NT2/D1 (cell line): Measurements from ENCODE around the gene RYR2.

ENCODE experiments used
- DNase-seq: peaks from one replicate; pipeline ENCODE4 v3.0.0-alpha.2; 2011; ENCODE audit warnings: low read depth, low spot score
- H3K27me3 ChIP-seq: 2 replicates; pipeline ENCODE4 v1.6.0; 2011; ENCODE audit warnings: mild to moderate bottlenecking; ENCODE audit not compliant: insufficient read length, insufficient read depth
- H3K36me3 ChIP-seq: 2 replicates; pipeline ENCODE4 v1.6.1; 2011; ENCODE audit warnings: mild to moderate bottlenecking, low read length, mixed read lengths; ENCODE audit not compliant: insufficient read depth, insufficient read length
- H3K4me1 ChIP-seq: 2 replicates; pipeline ENCODE4 v1.5.1; 2011; ENCODE audit not compliant: insufficient read depth, insufficient read length
- H3K4me3 ChIP-seq: 2 replicates; pipeline ENCODE4 v1.5.1; 2011; ENCODE audit warnings: low read depth; ENCODE audit not compliant: insufficient read length
- H3K9ac ChIP-seq: 2 replicates; pipeline ENCODE4 v1.6.0; 2011; ENCODE audit warnings: low read depth; ENCODE audit not compliant: insufficient read length
- H3K9me3 ChIP-seq: 2 replicates; pipeline ENCODE4 v1.5.1; 2011; ENCODE audit warnings: mild to moderate bottlenecking, low read length; ENCODE audit not compliant: insufficient read depth
- SUZ12 ChIP-seq: IDR thresholded peaks from 2 replicates; pipeline ENCODE4 v1.6.1; 2011; ENCODE audit not compliant: insufficient read length, insufficient read depth; ENCODE audit errors: extremely low read depth
- YY1 ChIP-seq: IDR thresholded peaks from 2 replicates; pipeline ENCODE4 v1.6.1; 2011; ENCODE audit not compliant: insufficient read length, insufficient read depth
- ZNF274 ChIP-seq: IDR thresholded peaks from 2 replicates; pipeline ENCODE4 v1.6.1; 2011; ENCODE audit warnings: mild to moderate bottlenecking, low read depth, low read length

Gene RYR2

GRCh38 chr1:237440346-237440745, 398.4 kb downstream of the RYR2 start:
- no peaks in the 10 kb centered on the region for H3K4me1 ChIP-seq
- no peaks in the 10 kb centered on the region for H3K36me3 ChIP-seq
- H3K27me3 ChIP-seq, result no peaks in the 10 kb centered on the region
- no peak overlapping the region for H3K9ac ChIP-seq
- no peak overlapping the region for H3K4me3 ChIP-seq
- H3K9me3 ChIP-seq, result no peaks in the 10 kb centered on the region
- TF ChIP-seq YY1, result no peak
- TF ChIP-seq SUZ12, result no peak
- no peak for DNase-seq

- Histone ChIP-seq H3K4me1 (no peaks in the 10 kb centered on the region), H3K9me3 (no peaks in the 10 kb centered on the region), H3K4me3 (no peak overlapping the region), H3K27me3 (no peaks in the 10 kb centered on the region), H3K36me3 (no peaks in the 10 kb centered on the region), H3K9ac (no peak overlapping the region)
- no peak for TF ChIP-seq ZNF274
- TF ChIP-seq SUZ12, result no peak
- no peak for TF ChIP-seq YY1
- no peak for DNase-seq
Observed at GRCh38 chr1:237444120-237444790, 402.3 kb downstream of the RYR2 start.

GRCh38 chr1:237448042-237448441, 406.1 kb downstream of the RYR2 start:
- Histone ChIP-seq H3K4me3 (no peak overlapping the region), H3K36me3 (no peaks in the 10 kb centered on the region), H3K27me3 (no peaks in the 10 kb centered on the region), H3K9me3 (no peaks in the 10 kb centered on the region), H3K9ac (no peak overlapping the region), H3K4me1 (no peaks in the 10 kb centered on the region)
- TF ChIP-seq YY1, result no peak
- no peak for TF ChIP-seq ZNF274
- TF ChIP-seq SUZ12, result no peak
- DNase-seq, result no peak

- Histone ChIP-seq H3K36me3 (no peaks in the 10 kb centered on the region), H3K4me3 (no peak overlapping the region), H3K9me3 (no peaks in the 10 kb centered on the region), H3K27me3 (no peaks in the 10 kb centered on the region), H3K4me1 (no peaks in the 10 kb centered on the region), H3K9ac (no peak overlapping the region)
- DNase-seq, result no peak
- TF ChIP-seq YY1 (no peak), ZNF274 (no peak), SUZ12 (no peak)
Observed at GRCh38 chr1:237457573-237457972, 415.6 kb downstream of the RYR2 start.

- Histone ChIP-seq H3K36me3 (no peaks in the 10 kb centered on the region), H3K4me1 (no peaks in the 10 kb centered on the region), H3K9me3 (no peaks in the 10 kb centered on the region), H3K9ac (no peak overlapping the region), H3K4me3 (no peak overlapping the region), H3K27me3 (no peaks in the 10 kb centered on the region)
- DNase-seq, result no peak
- TF ChIP-seq SUZ12, result no peak
Observed at GRCh38 chr1:237467320-237467719, 425.3 kb downstream of the RYR2 start.

- DNase-seq, result peak; percentile 33
- Histone ChIP-seq H3K9ac (no peak overlapping the region), H3K4me1 (no peaks in the 10 kb centered on the region), H3K36me3 (no peaks in the 10 kb centered on the region), H3K4me3 (no peak overlapping the region), H3K27me3 (no peaks in the 10 kb centered on the region), H3K9me3 (no peaks in the 10 kb centered on the region)
- TF ChIP-seq SUZ12 (no peak), YY1 (no peak), ZNF274 (no peak)
Observed at GRCh38 chr1:237470712-237471338, 428.8 kb downstream of the RYR2 start.

GRCh38 chr1:237471377-237471776, 429.4 kb downstream of the RYR2 start:
- H3K9me3 ChIP-seq, result no peaks in the 10 kb centered on the region
- H3K4me1 ChIP-seq, result no peaks in the 10 kb centered on the region
- no peak overlapping the region for H3K4me3 ChIP-seq
- H3K27me3 ChIP-seq, result no peaks in the 10 kb centered on the region
- no peak overlapping the region for H3K9ac ChIP-seq
- H3K36me3 ChIP-seq, result no peaks in the 10 kb centered on the region
- TF ChIP-seq YY1 (no peak), SUZ12 (no peak), ZNF274 (no peak)
- DNase-seq, result no peak
